ENCODE data around the gene TRRAP.

The TRRAP gene

DNA sequence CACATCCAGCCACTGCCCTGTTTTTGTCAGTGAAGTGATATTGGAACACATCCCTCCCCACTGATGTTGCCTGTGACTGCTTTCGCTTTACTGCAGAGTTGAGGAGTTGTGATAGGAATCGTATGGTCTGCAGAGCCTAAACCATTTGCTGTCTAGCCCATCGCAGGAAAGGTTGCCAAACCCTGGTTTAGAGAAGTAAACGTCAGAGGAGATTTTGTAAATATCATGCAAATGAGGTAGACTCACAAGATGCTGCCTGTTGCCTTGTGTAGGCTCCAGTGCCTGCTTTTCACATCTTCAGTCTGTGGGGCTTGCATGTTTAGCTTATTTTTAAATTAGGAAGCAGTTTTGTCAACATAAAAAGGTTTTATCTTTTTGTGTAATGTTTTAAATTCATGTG lies 107.1 kb downstream of the TRRAP start:
- H3K9me3 ChIP-seq (ENCODE audit: control insufficient read depth in 2 of 2, low read length in 2 of 2), result no peaks in the 10 kb centered on the region
- H3K27me3 ChIP-seq (ENCODE audit: control insufficient read depth in 1 of 2, insufficient read depth in 2 of 2, low read length in 2 of 2), result no peaks in the 10 kb centered on the region
- H3K36me3 ChIP-seq (ENCODE audit: control insufficient read depth in 2 of 2, insufficient read depth in 2 of 2, low read length in 2 of 2), result peaks cover 63 to 67% of the 10 kb centered on the region in 2 donors
- no peaks in the 10 kb centered on the region for H3K4me1 ChIP-seq (ENCODE audit: control insufficient read depth, insufficient read depth, low read length)
- H3K4me3 ChIP-seq (ENCODE audit: low read length in 2 of 2), result no peak overlapping the region
- H3K9ac ChIP-seq (ENCODE audit: low read length in 2 of 2), result no peak overlapping the region
- no peak overlapping the region for H3K27ac ChIP-seq (ENCODE audit: low read length)

GRCh38 chr7:98985945-98986344 lies 107.6 kb downstream of the TRRAP start:
- Histone ChIP-seq H3K4me1 (ENCODE audit: control insufficient read depth, insufficient read depth, low read length) (no peaks in the 10 kb centered on the region), H3K27me3 (ENCODE audit: control insufficient read depth in 1 of 2, insufficient read depth in 2 of 2, low read length in 2 of 2) (no peaks in the 10 kb centered on the region), H3K9ac (ENCODE audit: low read length in 2 of 2) (no peak overlapping the region), H3K9me3 (ENCODE audit: control insufficient read depth in 2 of 2, low read length in 2 of 2) (no peaks in the 10 kb centered on the region), H3K36me3 (ENCODE audit: control insufficient read depth in 2 of 2, insufficient read depth in 2 of 2, low read length in 2 of 2) (peaks cover 63 to 65% of the 10 kb centered on the region in 2 donors), H3K27ac (ENCODE audit: low read length) (no peak overlapping the region), H3K4me3 (ENCODE audit: low read length in 2 of 2) (no peak overlapping the region)

DNA sequence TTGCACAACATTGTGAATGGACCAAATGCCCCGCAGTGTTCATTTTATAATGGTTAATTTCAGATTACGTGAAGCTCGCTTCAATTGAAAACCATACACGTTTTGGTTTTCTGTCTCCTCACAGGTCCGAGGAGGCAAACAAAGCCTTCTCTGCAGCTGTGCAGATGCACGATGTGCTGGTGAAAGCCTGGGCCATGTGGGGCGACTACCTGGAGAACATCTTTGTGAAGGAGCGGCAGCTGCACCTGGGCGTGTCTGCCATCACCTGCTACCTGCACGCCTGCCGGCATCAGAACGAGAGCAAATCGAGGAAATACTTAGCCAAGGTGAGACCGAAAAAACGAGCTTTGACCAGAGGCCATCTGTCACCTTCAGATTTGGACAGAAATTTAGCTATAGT lies 110.3 kb downstream of the TRRAP start:
- Histone ChIP-seq H3K36me3 (ENCODE audit: control insufficient read depth in 2 of 2, insufficient read depth in 2 of 2, low read length in 2 of 2) (peaks cover 62 to 69% of the 10 kb centered on the region in 2 donors), H3K4me1 (ENCODE audit: control insufficient read depth, insufficient read depth, low read length) (no peaks in the 10 kb centered on the region), H3K27me3 (ENCODE audit: control insufficient read depth in 1 of 2, insufficient read depth in 2 of 2, low read length in 2 of 2) (no peaks in the 10 kb centered on the region), H3K27ac (ENCODE audit: low read length) (no peak overlapping the region), H3K4me3 (ENCODE audit: low read length in 2 of 2) (no peak overlapping the region), H3K9ac (ENCODE audit: low read length in 2 of 2) (no peak overlapping the region), H3K9me3 (ENCODE audit: control insufficient read depth in 2 of 2, low read length in 2 of 2) (no peaks in the 10 kb centered on the region)

- Histone ChIP-seq H3K4me1 (ENCODE audit: control insufficient read depth, insufficient read depth, low read length) (no peaks in the 10 kb centered on the region), H3K4me3 (ENCODE audit: low read length in 2 of 2) (no peak overlapping the region), H3K9ac (ENCODE audit: low read length in 2 of 2) (no peak overlapping the region), H3K9me3 (ENCODE audit: control insufficient read depth in 2 of 2, low read length in 2 of 2) (no peaks in the 10 kb centered on the region), H3K36me3 (ENCODE audit: control insufficient read depth in 2 of 2, insufficient read depth in 2 of 2, low read length in 2 of 2) (peaks cover 65 to 74% of the 10 kb centered on the region in 2 donors), H3K27ac (ENCODE audit: low read length) (no peak overlapping the region), H3K27me3 (ENCODE audit: control insufficient read depth in 1 of 2, insufficient read depth in 2 of 2, low read length in 2 of 2) (no peaks in the 10 kb centered on the region)
These were observed 112.0 kb downstream of the TRRAP start for GRCh38 chr7:98990356-98990755.

DNA sequence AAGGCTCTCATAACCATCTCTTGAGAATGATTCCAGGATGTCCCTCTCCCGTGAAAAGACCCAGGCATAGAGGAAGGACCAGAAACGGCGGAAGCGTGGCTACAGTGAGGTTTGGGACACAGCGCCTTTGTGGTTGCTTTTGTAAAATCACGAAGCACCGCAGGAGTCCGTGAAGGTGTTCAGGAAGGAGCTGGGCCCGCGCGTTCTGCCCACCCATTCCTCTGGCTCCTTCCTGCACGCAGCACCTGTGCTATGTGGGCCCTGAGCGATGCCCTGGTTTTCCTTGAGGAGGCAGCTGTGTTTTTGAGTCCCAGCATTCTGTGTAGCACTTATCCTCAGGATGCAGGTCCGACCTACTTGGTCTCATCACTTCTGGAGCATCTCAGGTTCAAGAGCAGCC lies 112.8 kb downstream of the TRRAP start:
- H3K4me1 ChIP-seq (ENCODE audit: control insufficient read depth, insufficient read depth, low read length), result no peaks in the 10 kb centered on the region
- H3K4me3 ChIP-seq (ENCODE audit: low read length in 2 of 2), result no peak overlapping the region
- no peaks in the 10 kb centered on the region for H3K9me3 ChIP-seq (ENCODE audit: control insufficient read depth in 2 of 2, low read length in 2 of 2)
- H3K27ac ChIP-seq (ENCODE audit: low read length), result no peak overlapping the region
- H3K36me3 ChIP-seq (ENCODE audit: control insufficient read depth in 2 of 2, insufficient read depth in 2 of 2, low read length in 2 of 2), result peaks cover 65 to 72% of the 10 kb centered on the region in 2 donors
- no peaks in the 10 kb centered on the region for H3K27me3 ChIP-seq (ENCODE audit: control insufficient read depth in 1 of 2, insufficient read depth in 2 of 2, low read length in 2 of 2)
- H3K9ac ChIP-seq (ENCODE audit: low read length in 2 of 2), result no peak overlapping the region

DNA sequence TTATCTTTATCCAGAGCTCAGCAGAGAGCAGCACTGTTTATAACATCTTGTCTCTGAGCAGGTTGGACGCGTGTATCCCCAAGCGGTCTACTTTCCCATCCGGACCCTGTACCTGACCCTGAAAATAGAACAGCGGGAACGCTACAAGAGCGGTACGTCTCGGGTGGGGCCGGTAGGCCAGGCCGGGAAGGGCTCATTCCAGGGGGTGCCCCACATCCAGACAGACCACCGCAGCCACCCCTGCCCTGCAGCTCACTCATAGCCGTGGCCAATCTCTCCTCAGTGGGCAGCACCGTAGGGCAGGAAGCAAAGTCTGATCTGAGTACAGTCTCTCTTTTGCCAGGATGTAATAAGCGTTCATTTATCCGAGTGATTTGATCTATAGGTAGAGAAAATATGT lies 113.7 kb downstream of the TRRAP start:
- Histone ChIP-seq H3K36me3 (ENCODE audit: control insufficient read depth in 2 of 2, insufficient read depth in 2 of 2, low read length in 2 of 2) (peaks cover 61 to 72% of the 10 kb centered on the region in 2 donors), H3K4me3 (ENCODE audit: low read length in 2 of 2) (no peak overlapping the region), H3K9me3 (ENCODE audit: control insufficient read depth in 2 of 2, low read length in 2 of 2) (no peaks in the 10 kb centered on the region), H3K27me3 (ENCODE audit: control insufficient read depth in 1 of 2, insufficient read depth in 2 of 2, low read length in 2 of 2) (no peaks in the 10 kb centered on the region), H3K9ac (ENCODE audit: low read length in 2 of 2) (no peak overlapping the region), H3K27ac (ENCODE audit: low read length) (no peak overlapping the region), H3K4me1 (ENCODE audit: control insufficient read depth, insufficient read depth, low read length) (no peaks in the 10 kb centered on the region)

DNA sequence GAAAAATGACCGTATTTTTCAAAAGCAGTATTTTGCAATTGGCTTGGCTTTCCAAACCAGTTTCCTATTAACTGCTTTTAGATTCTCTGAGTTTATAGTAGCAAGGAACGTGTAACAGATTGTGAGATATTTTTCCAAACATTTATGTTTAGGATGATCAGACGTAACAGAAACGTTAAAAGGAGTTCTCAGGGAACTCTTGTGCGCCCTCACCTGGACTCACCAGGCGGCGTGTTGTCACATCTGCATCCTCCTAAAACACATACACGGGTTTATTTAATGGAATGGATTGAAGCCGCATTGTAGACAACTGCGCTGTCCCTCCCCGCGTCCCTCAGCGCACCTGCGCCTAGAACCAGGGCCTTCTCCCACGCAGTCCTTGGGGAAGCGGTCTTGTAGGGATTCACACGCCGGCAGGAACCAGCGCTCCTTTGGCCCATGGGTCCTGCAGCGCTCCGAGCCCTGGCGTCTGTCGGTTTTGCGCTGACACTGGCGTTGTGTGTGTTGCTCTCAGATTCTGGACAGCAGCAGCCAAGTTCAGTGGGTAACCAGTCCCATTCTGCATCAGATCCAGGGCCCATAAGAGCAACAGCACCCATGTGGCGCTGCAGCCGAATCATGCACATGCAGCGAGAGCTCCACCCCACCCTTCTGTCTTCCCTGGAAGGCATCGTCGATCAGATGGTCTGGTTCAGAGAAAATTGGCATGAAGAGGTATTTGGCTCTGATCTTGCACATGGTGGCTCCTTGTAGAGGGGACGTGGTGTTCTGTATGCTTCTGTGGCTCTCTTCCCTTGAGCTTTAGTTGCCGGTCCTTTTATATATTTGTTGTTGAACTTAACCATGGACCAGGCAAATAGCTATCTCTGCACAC lies 114.9 kb downstream of the TRRAP start:
- H3K36me3 ChIP-seq (ENCODE audit: control insufficient read depth in 2 of 2, insufficient read depth in 2 of 2, low read length in 2 of 2), result peaks cover 58 to 69% of the 10 kb centered on the region in 2 donors

DNA sequence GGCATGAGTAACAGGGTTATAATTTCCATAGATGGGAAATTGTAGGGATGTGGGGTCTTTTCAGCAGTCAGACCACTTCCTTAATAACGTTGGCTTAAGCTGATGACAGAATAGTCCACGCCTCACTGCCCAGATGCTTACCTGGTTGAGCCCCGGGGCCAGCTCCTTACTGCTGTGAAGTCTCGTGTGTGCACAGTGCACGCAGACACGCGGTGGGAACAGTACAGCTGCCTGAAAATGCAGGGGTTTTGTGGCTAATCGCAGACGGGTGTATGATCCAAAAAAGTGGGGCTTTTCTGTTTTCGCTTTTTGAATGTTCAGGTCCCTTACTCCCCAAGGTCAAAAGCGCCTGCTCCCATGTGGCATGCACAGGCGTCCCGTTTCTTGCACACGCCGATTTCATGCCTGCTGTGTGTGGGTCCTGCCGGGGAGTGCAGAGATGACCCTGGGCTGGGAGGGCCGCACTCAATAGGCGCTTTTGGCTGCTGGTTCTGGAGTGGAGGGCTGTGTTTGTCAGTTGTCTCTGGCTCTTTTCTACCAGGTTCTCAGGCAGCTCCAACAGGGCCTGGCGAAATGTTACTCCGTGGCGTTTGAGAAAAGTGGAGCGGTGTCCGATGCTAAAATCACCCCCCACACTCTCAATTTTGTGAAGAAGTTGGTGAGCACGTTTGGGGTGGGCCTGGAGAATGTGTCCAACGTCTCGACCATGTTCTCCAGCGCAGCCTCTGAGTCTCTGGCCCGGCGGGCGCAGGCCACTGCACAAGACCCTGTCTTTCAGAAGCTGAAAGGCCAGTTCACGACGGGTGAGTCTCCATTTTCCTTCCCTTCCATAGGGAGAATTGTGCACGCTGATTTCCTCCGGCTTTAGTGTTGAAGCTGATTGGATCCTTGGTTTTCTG lies 116.0 kb downstream of the TRRAP start:
- Histone ChIP-seq H3K9me3 (ENCODE audit: control insufficient read depth in 2 of 2, low read length in 2 of 2) (no peaks in the 10 kb centered on the region), H3K36me3 (ENCODE audit: control insufficient read depth in 2 of 2, insufficient read depth in 2 of 2, low read length in 2 of 2) (peaks cover 50 to 68% of the 10 kb centered on the region in 2 donors), H3K27ac (ENCODE audit: low read length) (no peak overlapping the region)

More for the DNA sequence above, 114.9 kb downstream of the TRRAP start:
- no peak overlapping the region for H3K4me3 ChIP-seq (ENCODE audit: low read length in 2 of 2)
- H3K4me1 ChIP-seq (ENCODE audit: control insufficient read depth, insufficient read depth, low read length), result no peaks in the 10 kb centered on the region
- H3K9me3 ChIP-seq (ENCODE audit: control insufficient read depth in 2 of 2, low read length in 2 of 2), result no peaks in the 10 kb centered on the region
- no peak overlapping the region for H3K9ac ChIP-seq (ENCODE audit: low read length in 2 of 2)
- H3K27me3 ChIP-seq (ENCODE audit: control insufficient read depth in 1 of 2, insufficient read depth in 2 of 2, low read length in 2 of 2), result no peaks in the 10 kb centered on the region
- no peak overlapping the region for H3K27ac ChIP-seq (ENCODE audit: low read length)

GRCh38 chr7:98995111-98995510 lies 116.8 kb downstream of the TRRAP start:
- Histone ChIP-seq H3K4me3 (ENCODE audit: low read length in 2 of 2) (no peak overlapping the region), H3K36me3 (ENCODE audit: control insufficient read depth in 2 of 2, insufficient read depth in 2 of 2, low read length in 2 of 2) (peaks cover 49 to 66% of the 10 kb centered on the region in 2 donors), H3K27me3 (ENCODE audit: control insufficient read depth in 1 of 2, insufficient read depth in 2 of 2, low read length in 2 of 2) (no peaks in the 10 kb centered on the region), H3K9me3 (ENCODE audit: control insufficient read depth in 2 of 2, low read length in 2 of 2) (no peaks in the 10 kb centered on the region), H3K4me1 (ENCODE audit: control insufficient read depth, insufficient read depth, low read length) (no peaks in the 10 kb centered on the region), H3K27ac (ENCODE audit: low read length) (no peak overlapping the region), H3K9ac (ENCODE audit: low read length in 2 of 2) (no peak overlapping the region)

More for the DNA sequence above, 116.0 kb downstream of the TRRAP start:
- H3K4me3 ChIP-seq (ENCODE audit: low read length in 2 of 2), result no peak overlapping the region
- H3K27me3 ChIP-seq (ENCODE audit: control insufficient read depth in 1 of 2, insufficient read depth in 2 of 2, low read length in 2 of 2), result no peaks in the 10 kb centered on the region
- no peaks in the 10 kb centered on the region for H3K4me1 ChIP-seq (ENCODE audit: control insufficient read depth, insufficient read depth, low read length)
- no peak overlapping the region for H3K9ac ChIP-seq (ENCODE audit: low read length in 2 of 2)

DNA sequence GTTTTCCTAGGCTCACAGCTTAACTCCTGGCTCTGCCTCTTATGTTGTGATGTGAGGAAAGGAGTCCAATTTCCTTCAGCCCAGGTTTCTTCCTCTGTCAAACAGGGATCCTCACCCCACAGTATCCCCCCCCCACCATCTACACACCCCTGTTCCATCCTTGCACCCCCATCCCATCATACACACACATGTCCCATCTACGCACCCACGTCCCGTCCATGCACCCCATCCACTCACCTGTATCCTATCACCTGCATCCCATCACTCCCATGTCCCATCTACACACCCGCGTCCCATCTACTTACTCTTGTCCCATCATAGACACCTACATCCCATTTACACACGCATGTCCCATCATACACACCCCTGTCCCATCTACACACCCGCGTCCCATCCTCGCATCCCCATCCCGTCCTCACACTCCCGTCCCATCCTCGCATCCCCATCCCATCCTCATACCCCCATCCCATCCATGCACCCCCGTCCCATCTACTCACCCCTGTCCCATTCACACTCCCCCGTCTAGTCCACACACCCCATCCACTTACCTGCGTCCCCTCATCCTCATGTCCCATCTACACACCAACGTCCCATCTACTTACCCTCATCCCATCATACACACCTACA lies 117.3 kb downstream of the TRRAP start:
- Histone ChIP-seq H3K4me1 (ENCODE audit: control insufficient read depth, insufficient read depth, low read length) (no peaks in the 10 kb centered on the region), H3K36me3 (ENCODE audit: control insufficient read depth in 2 of 2, insufficient read depth in 2 of 2, low read length in 2 of 2) (peaks cover 50 to 68% of the 10 kb centered on the region in 2 donors), H3K27me3 (ENCODE audit: control insufficient read depth in 1 of 2, insufficient read depth in 2 of 2, low read length in 2 of 2) (no peaks in the 10 kb centered on the region), H3K9me3 (ENCODE audit: control insufficient read depth in 2 of 2, low read length in 2 of 2) (no peaks in the 10 kb centered on the region), H3K4me3 (ENCODE audit: low read length in 2 of 2) (no peak overlapping the region), H3K27ac (ENCODE audit: low read length) (no peak overlapping the region), H3K9ac (ENCODE audit: low read length in 2 of 2) (no peak overlapping the region)

Data from stomach smooth muscle (tissue), 2 donors.